H1 (cell line): ENCODE data around the gene MYLK. TPM values are rescaled to one million over a fixed set of nuclear protein-coding genes. Genes with fewer than 3 reads are reported as not detected.

ENCODE experiments used
- ASH2L ChIP-seq: fragments of 200-600, 300-600 bp; sonication (generic); IDR thresholded peaks from one replicate; pipeline ENCODE4 v1.7.1; 2017; ENCODE audit warnings: low read length
- CBX8 ChIP-seq: fragments of 300-800, 300-1000 bp; sonication (generic); IDR thresholded peaks from 2 replicates; pipeline ENCODE4 v1.7.1; 2016; ENCODE audit warnings: low read depth, low read length, borderline replicate concordance
- CHD2 ChIP-seq: IDR thresholded peaks from 2 replicates; pipeline ENCODE4 v1.6.1; 2012; ENCODE audit warnings: low read length, improper control_type of control experiment
- HDAC2 ChIP-seq, 2 experiments: fragments of 300-600 bp in 1 of 2; sonication (generic) in 1 of 2; IDR thresholded peaks; 2 replicates each; pipeline ENCODE4 v1.6.1; 2011 to 2012; ENCODE audit warnings: low read depth in 2 of 2, low read length in 2 of 2, mild to moderate bottlenecking in 2 of 2, moderate library complexity in 2 of 2, borderline replicate concordance in 1 of 2, inconsistent platforms in 1 of 2
- HDAC6 ChIP-seq: IDR thresholded peaks from one replicate; pipeline ENCODE4 v1.7.1; 2012; ENCODE audit warnings: low read depth, mild to moderate bottlenecking, inconsistent platforms, low read length, moderate library complexity
- MAFK ChIP-seq: IDR thresholded peaks from 2 replicates; pipeline ENCODE4 v1.6.1; 2012; ENCODE audit warnings: low read depth, mild to moderate bottlenecking, improper control_type of control experiment, low read length
- NANOG ChIP-seq: IDR thresholded peaks from 2 replicates; pipeline ENCODE4 v1.6.1; 2011; ENCODE audit warnings: low read length, low read depth, mild to moderate bottlenecking, inconsistent platforms; ENCODE audit not compliant: insufficient read depth, poor library complexity, severe bottlenecking
- POLR2A ChIP-seq, 2 experiments: IDR thresholded peaks; 1 replicate in 1 of 2; 2 replicates in 1 of 2; pipeline ENCODE4 v1.6.1; 2011; ENCODE audit warnings: low read depth in 2 of 2, low read length in 2 of 2, mild to moderate bottlenecking in 2 of 2; ENCODE audit errors: control extremely low read depth in 1 of 2
- SIX5 ChIP-seq: IDR thresholded peaks from 2 replicates; pipeline ENCODE4 v1.6.1; 2011; ENCODE audit warnings: mild to moderate bottlenecking, low read depth, low read length
- SRF ChIP-seq: IDR thresholded peaks from 2 replicates; pipeline ENCODE4 v1.6.1; 2011; ENCODE audit warnings: mild to moderate bottlenecking, low read depth, low read length, moderate library complexity
- TCF12 ChIP-seq: IDR thresholded peaks from 2 replicates; pipeline ENCODE4 v1.6.1; 2011; ENCODE audit warnings: low read depth, mild to moderate bottlenecking, low read length
- polyA plus RNA-seq, 7 experiments: library from polyadenylated mRNA; depleted of rRNA in 3 of 7; stranded (reverse) in 5 of 7; unstranded in 2 of 7; fragments of >200 nt in 5 of 7; fragments of 200-250 nt in 2 of 7; gene quantifications; 1 replicate in 5 of 7; 2 replicates in 1 of 7; 4 replicates in 1 of 7; pipeline versions ENCODE4 v1.2.1 to v1.2.3, GENCODE V29; 2011 to 2013; ENCODE audit warnings: missing spikeins in 2 of 7, mixed read lengths in 2 of 7
- total RNA-seq: library from RNA; stranded (reverse); fragmentation: NEBNext Ultra II Directional; extraction: Animal tissue kit (Norgen Biotek cat#: 25700); gene quantifications from 2 replicates; pipeline ENCODE4 v1.2.1, GENCODE V29; 2021
- TF ChIP-seq, protein P1 (sequence below): IDR thresholded peaks from 2 replicates; pipeline ENCODE4 v1.6.1; 2011; ENCODE audit warnings: low read length, improper control_type of control experiment

Gene MYLK
- total and polyA plus RNA-seq, 2 of the 8 experiments (the other 6 are each of a cell fraction or from before 2014, with no cell fraction given): 11.6 to 21.3 TPM

DNA sequence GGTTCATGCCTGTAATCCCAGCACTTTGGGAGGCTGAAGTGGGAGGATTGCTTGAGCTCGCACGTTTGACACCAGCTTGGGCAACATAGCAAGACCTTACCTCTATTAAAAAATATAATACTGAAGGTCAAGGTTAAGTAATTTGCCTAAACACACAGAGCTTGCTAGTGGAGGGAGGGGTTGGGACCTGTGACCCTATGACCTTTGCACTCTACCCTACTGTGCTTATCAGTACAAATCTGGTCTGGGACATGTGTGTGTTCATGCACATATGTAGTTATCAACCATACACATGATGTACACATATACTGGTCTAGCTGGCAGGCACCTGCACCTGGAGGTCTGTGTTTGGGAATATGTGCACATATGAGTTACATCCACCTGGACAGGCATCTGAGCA is 181.4 kb downstream of the MYLK start (continued):
- TF ChIP-seq SRF: no peak
- TF ChIP-seq HDAC2 (IDR thresholded peaks at IDR 0.05; ENCODE audit: borderline replicate concordance in 1 of 2, low read depth in 2 of 2, low read length in 2 of 2): no peak
- TF ChIP-seq CBX8: no peak
- TF ChIP-seq ASH2L: no peak
- no peak for TF ChIP-seq HDAC6
- TF ChIP-seq SIX5: no peak
- no peak for TF ChIP-seq NANOG
- no peak for TF ChIP-seq POLR2A (IDR thresholded peaks at IDR 0.05; ENCODE audit: control extremely low read depth in 1 of 2, low read depth in 2 of 2, low read length in 2 of 2)
- TF ChIP-seq, protein P1, sequence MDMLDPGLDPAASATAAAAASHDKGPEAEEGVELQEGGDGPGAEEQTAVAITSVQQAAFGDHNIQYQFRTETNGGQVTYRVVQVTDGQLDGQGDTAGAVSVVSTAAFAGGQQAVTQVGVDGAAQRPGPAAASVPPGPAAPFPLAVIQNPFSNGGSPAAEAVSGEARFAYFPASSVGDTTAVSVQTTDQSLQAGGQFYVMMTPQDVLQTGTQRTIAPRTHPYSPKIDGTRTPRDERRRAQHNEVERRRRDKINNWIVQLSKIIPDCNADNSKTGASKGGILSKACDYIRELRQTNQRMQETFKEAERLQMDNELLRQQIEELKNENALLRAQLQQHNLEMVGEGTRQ: no peak
- no peak for TF ChIP-seq TCF12
- no peak for TF ChIP-seq CHD2
- TF ChIP-seq MAFK: no peak
- TF ChIP-seq, all 59 proteins: peak for 0
